Measurements from ENCODE around the gene CPNE7. TPM values are rescaled to one million over a fixed set of nuclear protein-coding genes. Genes with fewer than 3 reads are reported as not detected.
A peak's percentile ranks its signal among the peaks of the same experiment; 100 is the strongest.

Gene CPNE7
- total and polyA plus RNA-seq, 2 of the 8 experiments (the other 6 are each of a cell fraction or from before 2014, with no cell fraction given), result 10.0 to 23.7 TPM

DNA sequence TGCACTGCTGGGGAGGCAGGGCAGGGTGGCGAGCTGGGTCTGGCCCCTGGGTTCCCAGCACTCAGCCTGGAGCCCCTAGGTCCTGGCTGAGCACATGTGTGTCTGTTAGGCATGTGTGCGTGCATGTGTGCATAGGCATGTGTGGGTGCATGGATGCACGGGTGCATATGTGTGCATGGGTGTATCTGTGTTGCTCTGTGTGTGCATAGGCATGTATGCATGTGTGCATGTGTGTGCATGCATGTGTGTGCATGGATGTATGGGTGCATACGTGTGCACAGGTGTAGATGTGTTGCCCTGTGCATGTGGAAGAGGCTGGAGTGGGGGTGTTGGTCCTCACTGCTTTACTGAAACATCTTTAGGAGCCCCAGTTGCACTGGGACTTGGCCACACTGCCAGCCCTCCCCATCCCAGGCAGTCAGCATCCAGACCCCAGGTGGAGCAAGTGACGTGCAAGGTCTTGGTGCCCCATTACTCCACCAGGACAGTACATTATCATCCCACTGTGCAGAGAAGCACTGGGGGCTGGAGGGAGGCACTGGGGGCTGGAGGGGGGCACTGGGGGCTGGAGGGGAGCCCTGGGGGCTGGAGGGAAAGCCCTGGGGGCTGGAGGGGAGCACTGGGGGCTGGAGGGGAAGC is 27.5 kb downstream of the CPNE7 start:
- Histone ChIP-seq H3K4me2 (ENCODE audit: insufficient read depth in 1 of 2, low read depth in 2 of 2, low read length in 2 of 2) (peak overlapping the region in 1 of 2 experiments; percentile 62; a peak in 2 of 4 replicates), H3K27ac (ENCODE audit: low read depth, low read length) (no peak overlapping the region), H4K5ac (ENCODE audit: insufficient read length, low read depth, low read length) (no peak overlapping the region), H2AK5ac (ENCODE audit: low read depth, low read length) (no peak overlapping the region), H3K23me2 (ENCODE audit: low read depth, low read length) (peaks cover 2% of the 10 kb centered on the region), H2BK12ac (ENCODE audit: low read depth, low read length) (peak overlapping the region; percentile 78; the same call in 1 of the 2 replicates), H3K14ac (ENCODE audit: insufficient read length) (no peak overlapping the region), H3K56ac (replicated peaks; ENCODE audit: insufficient read length, low read depth, low read length) (no peak overlapping the region), H3K79me1 (ENCODE audit: low read depth, low read length) (no peaks in the 10 kb centered on the region), H3K4me1 (replicated peaks in 1 of 4; ENCODE audit: control insufficient read depth in 3 of 4, insufficient read depth in 4 of 4, low read length in 3 of 4) (peaks cover 0 to 11% (median 9%) of the 10 kb centered on the region in 4 experiments; a peak in 5 of 7 replicates), H3K4me3 (ENCODE audit: extremely low read depth in 1 of 4, insufficient read depth in 2 of 4, low read depth in 3 of 4, low read length in 4 of 4) (no peak overlapping the region), H3K9me3 (ENCODE audit: insufficient read depth in 2 of 2, low read depth in 1 of 2, low read length in 1 of 2) (no peaks in the 10 kb centered on the region), H3K79me2 (ENCODE audit: control insufficient read depth in 1 of 2, insufficient read depth in 2 of 2, low read length in 2 of 2) (no peaks in the 10 kb centered on the region), H3K18ac (ENCODE audit: extremely low read depth, low read length) (no peak overlapping the region), H4K91ac (replicated peaks; ENCODE audit: insufficient read length, low read length) (peak overlapping the region; percentile 65), H2BK120ac (replicated peaks; ENCODE audit: low read depth, low read length) (no peak overlapping the region), H4K8ac (ENCODE audit: extremely low read depth, insufficient read depth, low read length) (no peak overlapping the region), H2AFZ (ENCODE audit: low read length) (no peak overlapping the region; the same call in 1 of the 2 replicates), H2BK15ac (ENCODE audit: low read length) (no peak overlapping the region), H3K9ac (replicated peaks in 1 of 4; ENCODE audit: extremely low read depth in 1 of 4, low read depth in 3 of 4, low read length in 3 of 4) (no peak overlapping the region), H3K27me3 (replicated peaks in 1 of 4; ENCODE audit: control insufficient read depth in 3 of 4, extremely low read depth in 1 of 4, insufficient read depth in 3 of 4, low read length in 3 of 4) (no peaks in the 10 kb centered on the region; a peak in 1 of 7 replicates), H3K23ac (ENCODE audit: insufficient read length) (no peak overlapping the region), H2BK5ac (ENCODE audit: low read depth, low read length) (peak overlapping the region; percentile 3; the same call in 1 of the 2 replicates), H4K20me1 (replicated peaks in 1 of 2; ENCODE audit: control insufficient read depth in 1 of 2, insufficient read depth in 2 of 2, low read length in 2 of 2) (peaks cover 0 to 6% of the 10 kb centered on the region in 2 experiments), H3K36me3 (ENCODE audit: control insufficient read depth in 2 of 4, insufficient read depth in 4 of 4, low read length in 3 of 4) (no peaks in the 10 kb centered on the region), H2BK20ac (ENCODE audit: low read length) (no peak overlapping the region; the same call in 1 of the 2 replicates), H3K4ac (replicated peaks; ENCODE audit: insufficient read length, low read depth, low read length) (no peak overlapping the region)
- ChIA-PET POLR2A (ENCODE audit: partially characterized antibody) (interaction anchor here (1.0 to 1.8 kb wide), 11 partner anchors 9 to 83 kb away, joined by 3 to 8 read pairs (median 3); partner anchors contain the start of genes CDK10 and CHMP1A), CTCF (ENCODE audit: partially characterized antibody) (interaction anchor here (0.9 to 4.8 kb wide), 8 partner anchors 8 to 65 kb away, joined by 3 to 56 read pairs (median 4); partner anchors contain the start of gene DPEP1)
- TF ChIP-seq SUZ12 (IDR thresholded peaks at IDR 0.05; ENCODE audit: low read length), result no peak
- TF ChIP-seq CBX8 (IDR thresholded peaks at IDR 0.05; ENCODE audit: borderline replicate concordance, low read depth, low read length), result no peak
- FAIRE-seq (no peak), DNase-seq (ENCODE audit: low read depth in 1 of 2, low spot score in 2 of 2) (no peak)
- 77% methylated on average over 5 of the region's 5 CpGs; no CpG with 5 or more reads in 1 of the 2 experiments for WGBS, 2 experiments (ENCODE audit: extremely low coverage in 1 of 2, insufficient coverage in 1 of 2, insufficient read length in 1 of 2, insufficient replicate concordance in 2 of 2, low coverage in 1 of 2, low lambda C conversion rate in 2 of 2, missing lambda C conversion rate in 1 of 2)

All from H1 (cell line).